HEK293T (cell line): Measurements from ENCODE around the gene B3GALT5.

Source experiments
- BHLHE40 ChIP-seq: fragments of 450-650 bp; IDR thresholded peaks from 2 replicates; pipeline ENCODE4 v1.6.1; 2016; ENCODE audit warnings: mild to moderate bottlenecking, moderate library complexity, borderline replicate concordance
- ELF4 ChIP-seq: fragments of 450-650 bp; IDR thresholded peaks from 2 replicates; pipeline ENCODE4 v1.6.1; 2017; ENCODE audit warnings: antibody characterized with exemption
- FOXK2 ChIP-seq: fragments of 450-650 bp; IDR thresholded peaks from 2 replicates; pipeline ENCODE4 v1.6.1; 2016; ENCODE audit warnings: mild to moderate bottlenecking
- NFRKB ChIP-seq: fragments of 450-650 bp; IDR thresholded peaks from 2 replicates; pipeline ENCODE4 v1.6.1; 2016; ENCODE audit warnings: mild to moderate bottlenecking, moderate library complexity
- SP1 ChIP-seq: fragments of 450-650 bp; IDR thresholded peaks from 2 replicates; pipeline ENCODE4 v1.6.1; 2017

- no peak for TF ChIP-seq SP1
- TF ChIP-seq BHLHE40 = no peak
- TF ChIP-seq ELF4 = no peak
- TF ChIP-seq NFRKB = no peak
- no peak for TF ChIP-seq FOXK2
Observed at GRCh38 chr21:39654951-39655350, 42.2 kb downstream of the B3GALT5 start.
